Measurements from ENCODE around the gene GFER. TPM values are rescaled to one million over a fixed set of nuclear protein-coding genes. Genes with fewer than 3 reads are reported as not detected.
A peak's percentile ranks its signal among the peaks of the same experiment; 100 is the strongest.

The GFER gene
- total and polyA plus RNA-seq, 2 of the 8 experiments (the other 6 are each of a cell fraction or from before 2014, with no cell fraction given), result 17.7 to 37.9 TPM

DNA sequence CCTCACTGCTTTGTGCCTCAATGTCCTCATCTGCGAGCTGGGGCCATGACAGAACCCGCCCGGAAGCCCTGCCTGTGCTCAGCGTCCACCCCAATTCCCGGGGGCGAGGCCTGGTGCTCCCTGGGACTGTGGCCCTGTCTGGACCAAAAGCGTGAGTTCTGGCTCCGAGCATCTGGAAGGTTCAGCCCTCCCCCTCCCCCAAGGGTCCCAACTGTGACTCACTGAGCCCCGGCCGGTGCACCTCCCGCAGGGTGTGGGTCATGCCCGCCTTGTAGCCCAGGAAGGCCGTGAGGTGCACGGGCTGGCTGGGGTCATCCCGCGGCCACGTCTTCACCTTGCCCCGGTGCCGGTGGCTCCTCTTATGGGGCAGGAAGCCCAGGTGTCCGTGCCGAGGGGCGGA lies 30.3 kb upstream of the GFER start:
- ChIA-PET POLR2A (ENCODE audit: partially characterized antibody) (interaction anchor here (1.4 to 19.8 kb wide), 4 partner anchors 10 to 201 kb away, joined by 3 to 336 read pairs (median 84); partner anchors contain the start of genes MSRB1, NDUFB10, RNF151 and RPS2), CTCF (ENCODE audit: partially characterized antibody) (interaction anchor here (0.8 to 6.5 kb wide), 11 partner anchors 12 to 258 kb away, joined by 3 to 62 read pairs (median 3); partner anchors contain the start of genes MSRB1 and RNF151)
- TF ChIP-seq FOSL1 (IDR thresholded peaks at IDR 0.05; ENCODE audit: insufficient read depth, low read depth, low read length) (no peak), USF2 (IDR thresholded peaks at IDR 0.05; ENCODE audit: low read length) (no peak), GTF2F1 (IDR thresholded peaks at IDR 0.05; ENCODE audit: borderline replicate concordance, low read depth, low read length) (no peak), NRF1 (IDR thresholded peaks at IDR 0.05; ENCODE audit: low read depth, low read length) (no peak), TEAD4 (IDR thresholded peaks at IDR 0.05; ENCODE audit: low read depth, low read length) (no peak), MAFK (IDR thresholded peaks at IDR 0.05; ENCODE audit: low read depth, low read length) (no peak), RXRA (IDR thresholded peaks at IDR 0.05; ENCODE audit: insufficient read depth, low read depth, low read length) (no peak), POLR2AphosphoS5 (IDR thresholded peaks at IDR 0.05; ENCODE audit: low read depth, low read length) (no peak), CTBP2 (IDR thresholded peaks at IDR 0.05; ENCODE audit: borderline replicate concordance, insufficient read depth, insufficient read length, low read length) (no peak), EGR1 (IDR thresholded peaks at IDR 0.05; ENCODE audit: borderline replicate concordance, low read depth, low read length) (no peak), SIX5 (IDR thresholded peaks at IDR 0.05; ENCODE audit: low read depth, low read length) (no peak), BRCA1 (IDR thresholded peaks at IDR 0.05; ENCODE audit: low read depth, low read length) (no peak)
- Histone ChIP-seq H2BK12ac (ENCODE audit: low read depth, low read length) (no peak overlapping the region), H2AFZ (ENCODE audit: low read length) (no peak overlapping the region), H4K8ac (ENCODE audit: extremely low read depth, insufficient read depth, low read length) (peak overlapping the region; percentile 95), H4K20me1 (replicated peaks in 1 of 2; ENCODE audit: control insufficient read depth in 1 of 2, insufficient read depth in 2 of 2, low read length in 2 of 2) (no peaks in the 10 kb centered on the region), H3K56ac (replicated peaks; ENCODE audit: insufficient read length, low read depth, low read length) (no peak overlapping the region), H2BK120ac (replicated peaks; ENCODE audit: low read depth, low read length) (no peak overlapping the region), H3K23me2 (ENCODE audit: low read depth, low read length) (no peaks in the 10 kb centered on the region), H3K4me3 (ENCODE audit: extremely low read depth in 1 of 4, insufficient read depth in 2 of 4, low read depth in 3 of 4, low read length in 4 of 4) (no peak overlapping the region), H3K79me1 (ENCODE audit: low read depth, low read length) (no peaks in the 10 kb centered on the region), H3K9me3 (ENCODE audit: insufficient read depth in 2 of 2, low read depth in 1 of 2, low read length in 1 of 2) (no peaks in the 10 kb centered on the region), H3K27ac (ENCODE audit: low read depth, low read length) (no peak overlapping the region), H3K4me1 (replicated peaks in 1 of 4; ENCODE audit: control insufficient read depth in 3 of 4, insufficient read depth in 4 of 4, low read length in 3 of 4) (no peaks in the 10 kb centered on the region), H4K5ac (ENCODE audit: insufficient read length, low read depth, low read length) (no peak overlapping the region), H3K14ac (ENCODE audit: insufficient read length) (no peak overlapping the region), H3K9ac (replicated peaks in 1 of 4; ENCODE audit: extremely low read depth in 1 of 4, low read depth in 3 of 4, low read length in 3 of 4) (no peak overlapping the region), H3K4ac (replicated peaks; ENCODE audit: insufficient read length, low read depth, low read length) (no peak overlapping the region), H3K23ac (ENCODE audit: insufficient read length) (no peak overlapping the region), H3K79me2 (ENCODE audit: control insufficient read depth in 1 of 2, insufficient read depth in 2 of 2, low read length in 2 of 2) (no peaks in the 10 kb centered on the region), H3K4me2 (ENCODE audit: insufficient read depth in 1 of 2, low read depth in 2 of 2, low read length in 2 of 2) (no peak overlapping the region), H3K27me3 (replicated peaks in 1 of 4; ENCODE audit: control insufficient read depth in 3 of 4, extremely low read depth in 1 of 4, insufficient read depth in 3 of 4, low read length in 3 of 4) (peaks cover 0 to 2% (median 0%) of the 10 kb centered on the region in 4 experiments; a peak in 3 of 7 replicates), H4K91ac (replicated peaks; ENCODE audit: insufficient read length, low read length) (no peak overlapping the region), H2BK15ac (ENCODE audit: low read length) (no peak overlapping the region), H2BK5ac (ENCODE audit: low read depth, low read length) (no peak overlapping the region; the same call in 1 of the 2 replicates), H2AK5ac (ENCODE audit: low read depth, low read length) (no peak overlapping the region), H3K18ac (ENCODE audit: extremely low read depth, low read length) (no peak overlapping the region), H3K36me3 (ENCODE audit: control insufficient read depth in 2 of 4, insufficient read depth in 4 of 4, low read length in 3 of 4) (no peaks in the 10 kb centered on the region), H2BK20ac (ENCODE audit: low read length) (no peak overlapping the region)
- FAIRE-seq, result no peak
- DNase-seq (ENCODE audit: low read depth in 1 of 2, low spot score in 2 of 2), result no peak
- WGBS, 2 experiments (ENCODE audit: extremely low coverage in 1 of 2, insufficient coverage in 1 of 2, insufficient read length in 1 of 2, insufficient replicate concordance in 2 of 2, low coverage in 1 of 2, low lambda C conversion rate in 2 of 2, missing lambda C conversion rate in 1 of 2), result 90% methylated on average over 19 of the region's 22 CpGs; no CpG with 5 or more reads in 1 of the 2 experiments
